GM19239 (cell line): ENCODE measurements around the gene SERPINA5.

Experiments
- DNase-seq: peaks from one replicate; pipeline ENCODE4 v3.0.0; 2011; ENCODE audit warnings: low spot score; ENCODE audit not compliant: insufficient read length
- FAIRE-seq: peaks from 2 replicates; lab custom pipeline; 2011; peaks lifted over from hg19 to GRCh38; lab: Jason Lieb, UNC

SERPINA5 gene

DNA sequence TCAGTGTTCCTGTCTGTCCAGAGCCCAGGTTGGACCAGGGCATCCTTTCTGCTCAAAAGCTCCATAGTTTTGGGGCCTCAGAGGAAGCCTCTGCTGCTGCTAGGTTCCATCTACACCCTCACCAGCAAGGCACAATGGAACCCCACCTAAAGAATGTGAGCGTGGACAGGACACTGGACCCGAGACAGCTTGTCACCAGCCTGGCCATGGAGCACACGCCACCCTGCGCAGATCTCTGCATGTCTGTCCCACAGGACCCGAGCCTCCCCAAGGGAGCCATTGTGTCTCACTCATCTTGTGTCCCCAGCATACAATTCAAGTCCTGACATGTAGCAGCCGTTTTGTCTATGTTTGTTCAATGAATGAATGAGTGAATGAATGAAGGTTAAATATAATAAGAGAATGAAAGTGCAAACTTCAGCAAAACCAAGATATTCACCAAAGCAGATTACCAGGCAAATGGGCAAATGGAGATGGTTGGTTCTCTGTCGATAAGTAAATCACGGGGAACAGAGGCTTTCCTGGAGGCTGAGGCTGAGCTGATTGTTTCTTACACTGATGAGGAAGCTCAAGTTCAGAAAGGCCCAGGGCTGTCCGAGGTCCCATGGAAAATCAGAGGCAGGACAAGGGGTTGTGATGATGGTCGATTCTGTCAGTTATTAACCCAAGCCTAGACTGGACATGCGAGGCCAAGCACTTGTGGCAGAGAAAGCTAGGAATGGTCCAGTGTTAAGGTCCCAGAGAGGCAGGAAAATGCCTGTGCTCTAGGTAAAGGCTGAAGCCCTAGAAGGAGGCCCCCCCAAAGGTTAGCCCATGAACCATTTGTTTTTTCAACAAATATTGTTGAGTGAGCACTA, 58.0 kb downstream of the SERPINA5 start:
- FAIRE-seq = no peak
- no peak for DNase-seq

DNA sequence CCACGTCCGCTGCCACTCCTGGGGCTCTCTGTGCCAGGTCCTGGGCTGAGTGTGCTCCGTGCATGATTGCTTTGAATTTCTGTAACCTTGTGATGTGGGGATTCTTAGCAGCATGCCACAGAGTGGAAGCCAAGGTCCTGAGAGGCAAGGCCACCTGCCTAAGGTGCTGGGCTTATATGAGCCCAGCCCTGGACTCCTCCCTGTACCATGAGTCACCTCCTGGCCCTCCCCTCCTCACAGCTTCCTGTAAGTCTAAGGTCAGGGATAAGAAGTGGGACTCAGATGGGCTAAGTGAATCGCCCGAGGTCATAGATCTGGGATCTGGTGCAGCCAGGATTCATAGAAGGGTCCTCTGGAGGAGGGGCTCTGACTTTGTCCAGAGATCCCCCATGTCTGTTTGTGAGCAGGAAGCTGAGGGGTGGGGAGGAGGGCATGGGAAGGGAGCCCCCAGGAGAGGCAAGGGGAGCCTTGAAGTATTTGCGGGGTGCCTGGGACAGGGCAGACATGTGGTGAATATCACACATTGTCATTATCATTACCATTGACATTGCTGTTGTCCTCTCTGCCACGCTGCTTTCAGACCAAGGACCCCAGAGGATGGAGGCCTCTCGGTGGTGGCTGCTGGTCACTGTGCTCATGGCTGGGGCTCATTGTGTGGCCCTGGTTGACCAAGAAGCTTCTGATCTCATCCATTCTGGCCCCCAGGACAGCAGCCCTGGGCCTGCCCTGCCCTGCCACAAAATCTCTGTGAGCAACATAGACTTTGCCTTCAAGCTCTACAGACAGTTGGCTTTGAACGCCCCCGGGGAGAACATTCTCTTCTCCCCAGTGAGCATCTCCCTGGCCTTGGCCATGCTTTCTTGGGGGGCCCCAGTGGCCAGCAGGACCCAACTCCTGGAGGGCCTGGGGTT, 59.8 kb downstream of the SERPINA5 start:
- FAIRE-seq (no peak), DNase-seq (no peak)

DNA sequence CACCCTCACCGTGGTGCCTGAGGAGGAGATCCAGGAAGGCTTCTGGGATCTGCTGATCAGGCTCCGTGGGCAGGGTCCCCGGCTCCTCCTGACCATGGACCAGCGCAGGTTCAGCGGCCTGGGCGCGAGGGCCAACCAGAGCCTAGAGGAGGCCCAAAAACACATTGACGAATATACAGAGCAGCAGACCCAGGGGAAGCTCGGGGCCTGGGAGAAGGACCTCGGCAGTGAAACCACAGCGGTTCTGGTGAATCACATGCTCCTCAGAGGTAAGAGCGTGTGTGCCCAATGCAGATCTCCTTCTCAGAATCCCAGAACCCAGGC, 60.4 kb downstream of the SERPINA5 start:
- no peak for DNase-seq
- no peak for FAIRE-seq
